SK-N-SH (cell line): Measurements from ENCODE around the gene AP4E1. TPM values are rescaled to one million over a fixed set of nuclear protein-coding genes. Genes with fewer than 3 reads are reported as not detected.

Source experiments
- CTCF ChIA-PET: fragments of 300-600, 350-600 bp; formaldehyde crosslinking; extraction: SDS; loops from one replicate; lab custom pipeline; 2021; lab: Yijun Ruan, JAX
- POLR2A ChIA-PET: fragments of 350-600 bp; sonication (Branson Sonifier 250); formaldehyde crosslinking; extraction: SDS; loops from one replicate; lab custom pipeline; 2020; ENCODE audit warnings: antibody characterized with exemption, inconsistent platforms; lab: Yijun Ruan, JAX
- DNase-seq: peaks from one replicate; pipeline ENCODE4 v3.0.0; 2012
- H2AFZ ChIP-seq: fragments of 200-600 bp; sonication (generic); 2 replicates; pipeline ENCODE4 v1.8.1; 2016; ENCODE audit warnings: antibody characterized with exemption, mild to moderate bottlenecking, low read depth
- H3F3A ChIP-seq: fragments of 200-600 bp; sonication (generic); replicated peaks from 2 replicates; pipeline ENCODE3; 2016; ENCODE audit warnings: antibody characterized with exemption, mild to moderate bottlenecking; ENCODE audit not compliant: insufficient read depth
- H3K27ac ChIP-seq, 2 experiments: fragments of 200-500 bp in 1 of 2; fragments of 200-600 bp in 1 of 2; sonication (Bioruptor generic) in 1 of 2; sonication (generic), shearing (Covaris generic) in 1 of 2; 2 replicates each; pipeline versions ENCODE4 v1.5.1 to v1.6.1; 2014 to 2016; ENCODE audit warnings: low read depth in 2 of 2, inconsistent platforms in 1 of 2, low read length in 1 of 2, mild to moderate bottlenecking in 1 of 2, mixed read lengths in 1 of 2
- H3K27me3 ChIP-seq: fragments of 200-600 bp; sonication (generic), shearing (Covaris generic); 2 replicates; pipeline ENCODE4 v1.6.1; 2016; ENCODE audit warnings: mixed run types; ENCODE audit not compliant: insufficient read depth
- H3K36me3 ChIP-seq, 2 experiments: fragments of 200-500 bp in 1 of 2; fragments of 200-600 bp in 1 of 2; sonication (Bioruptor generic) in 1 of 2; sonication (generic) in 1 of 2; replicated peaks in 1 of 2; 2 replicates each; pipeline versions ENCODE3 to v1.5.1; 2014 to 2016; ENCODE audit warnings: low read length in 1 of 2, mild to moderate bottlenecking in 1 of 2; ENCODE audit not compliant: insufficient read depth in 2 of 2, control insufficient read depth in 1 of 2
- H3K4me1 ChIP-seq, 2 experiments: fragments of 200-500 bp in 1 of 2; fragments of 200-600 bp in 1 of 2; sonication (Bioruptor generic) in 1 of 2; sonication (generic), shearing (Covaris generic) in 1 of 2; 2 replicates each; pipeline versions ENCODE4 v1.5.1 to v1.6.1; 2014 to 2016; ENCODE audit warnings: low read depth in 1 of 2, low read length in 1 of 2, mixed run types in 1 of 2; ENCODE audit not compliant: insufficient read depth in 2 of 2, control insufficient read depth in 1 of 2
- H3K4me2 ChIP-seq: fragments of 200-600 bp; sonication (generic), shearing (Covaris generic); 2 replicates; pipeline ENCODE4 v1.6.1; 2017; ENCODE audit warnings: mixed run types
- H3K4me3 ChIP-seq, 2 experiments: fragments of 200-500 bp in 1 of 2; fragments of 200-600 bp in 1 of 2; sonication (Bioruptor generic) in 1 of 2; sonication (generic), shearing (Covaris generic) in 1 of 2; 2 replicates each; pipeline versions ENCODE4 v1.5.1 to v1.8.1; 2014 to 2016; ENCODE audit warnings: low read depth in 2 of 2, inconsistent platforms in 1 of 2, low read length in 1 of 2, mild to moderate bottlenecking in 1 of 2, mixed read lengths in 1 of 2, moderate library complexity in 1 of 2
- H3K79me2 ChIP-seq: fragments of 200-600 bp; sonication (generic); 2 replicates; pipeline ENCODE4 v1.8.1; 2017; ENCODE audit warnings: mild to moderate bottlenecking; ENCODE audit not compliant: insufficient read depth
- H3K9ac ChIP-seq: fragments of 200-600 bp; sonication (generic); 2 replicates; pipeline ENCODE4 v1.6.1; 2017; ENCODE audit warnings: mixed run types
- H3K9me2 ChIP-seq: fragments of 200-600 bp; sonication (generic); 2 replicates; pipeline ENCODE4 v1.6.1; 2017; ENCODE audit warnings: mixed run types
- H3K9me3 ChIP-seq: fragments of 200-600 bp; sonication (generic); 2 replicates; pipeline ENCODE4 v1.6.1; 2017; ENCODE audit warnings: mixed run types, mild to moderate bottlenecking, moderate library complexity
- H4K20me1 ChIP-seq: fragments of 200-600 bp; sonication (generic); 2 replicates; pipeline ENCODE4 v1.6.1; 2017; ENCODE audit warnings: mild to moderate bottlenecking, mixed run types; ENCODE audit not compliant: insufficient read depth
- EP300 ChIP-seq, 2 experiments: IDR thresholded peaks; 2 replicates each; pipeline versions ENCODE4 v1.4.0 to v1.6.1; 2012; ENCODE audit warnings: borderline replicate concordance in 1 of 2, low read depth in 1 of 2, low read length in 1 of 2
- FOXM1 ChIP-seq: IDR thresholded peaks from 2 replicates; pipeline ENCODE4 v1.4.0; 2012; ENCODE audit warnings: low read depth, mild to moderate bottlenecking
- IRF3 ChIP-seq: fragments of 150-350 bp; IDR thresholded peaks from 2 replicates; pipeline ENCODE4 v1.6.1; 2016; ENCODE audit warnings: mild to moderate bottlenecking, low read depth, low read length
- JUND ChIP-seq: IDR thresholded peaks from 2 replicates; pipeline ENCODE4 v1.4.0; 2012
- NFIC ChIP-seq: IDR thresholded peaks from 2 replicates; pipeline ENCODE4 v1.4.0; 2012; ENCODE audit warnings: borderline replicate concordance
- PBX3 ChIP-seq: IDR thresholded peaks from 2 replicates; pipeline ENCODE4; 2012
- REST ChIP-seq: IDR thresholded peaks from 2 replicates; pipeline ENCODE4 v1.6.1; 2012; ENCODE audit warnings: mild to moderate bottlenecking, low read depth, low read length, moderate library complexity
- RFX5 ChIP-seq: IDR thresholded peaks from 2 replicates; pipeline ENCODE4 v1.6.1; 2012; ENCODE audit warnings: mild to moderate bottlenecking, improper control_type of control experiment, low read length
- RXRA ChIP-seq: IDR thresholded peaks from 2 replicates; pipeline ENCODE4 v1.4.0; 2012; ENCODE audit warnings: low read depth, mild to moderate bottlenecking, borderline replicate concordance
- TAF1 ChIP-seq: IDR thresholded peaks from 2 replicates; pipeline ENCODE4 v1.6.1; 2012; ENCODE audit warnings: low read depth, mild to moderate bottlenecking, low read length, moderate library complexity, borderline replicate concordance
- WGBS: methylation state at CpG from one replicate; pipeline ENCODE4 v1.1.6; 2017; ENCODE audit warnings: low lambda C conversion rate; 5-methylcytosine and 5-hydroxymethylcytosine counted together
- polyA plus RNA-seq, 3 experiments: library from polyadenylated mRNA; depleted of rRNA; stranded (reverse); fragments of >200 nt; gene quantifications; 2 replicates each; pipeline ENCODE4 v1.2.3, GENCODE V29; 2012

Gene AP4E1
- polyA plus RNA-seq, 1 of the 3 experiments (the other 2 are of a cell fraction) = 1.6 TPM

- H3K27ac ChIP-seq = peak overlapping the region in 1 of 2 experiments; percentile 72; a peak in 2 of 4 replicates
- no peaks in the 10 kb centered on the region for H3K9me2 ChIP-seq
- TF ChIP-seq EP300 (IDR thresholded peaks at IDR 0.05; ENCODE audit: borderline replicate concordance in 1 of 2, low read depth in 1 of 2, low read length in 1 of 2) (no peak), REST (no peak), NFIC (no peak), PBX3 (no peak), JUND (no peak), RXRA (no peak), FOXM1 (no peak), TAF1 (no peak), IRF3 (no peak), RFX5 (no peak)
- H3K9ac ChIP-seq = no peak overlapping the region
- 87% methylated on average over 6 of the region's 6 CpGs for WGBS
- no peaks in the 10 kb centered on the region for H3K79me2 ChIP-seq
- H3F3A ChIP-seq = peaks cover 25% of the 10 kb centered on the region
- CTCF ChIA-PET = interaction anchor here (0.6 to 1.3 kb wide), 5 partner anchors 15 to 265 kb away, joined by 3 to 8 read pairs (median 3); no protein-coding TSS in a partner anchor
- H4K20me1 ChIP-seq = no peaks in the 10 kb centered on the region
- H3K4me2 ChIP-seq = no peak overlapping the region
- no peak overlapping the region for H3K4me3 ChIP-seq
- no peaks in the 10 kb centered on the region for H3K9me3 ChIP-seq
- POLR2A ChIA-PET = no interaction called here
- H3K36me3 ChIP-seq = no peaks in the 10 kb centered on the region
- no peak for DNase-seq
- no peaks in the 10 kb centered on the region for H3K27me3 ChIP-seq
- peak overlapping the region; percentile 96; the same call in 1 of the 2 replicates for H2AFZ ChIP-seq
- peaks cover 0 to 24% of the 10 kb centered on the region in 2 experiments; a peak in 2 of 4 replicates for H3K4me1 ChIP-seq
These were observed 27.1 kb upstream of the AP4E1 start for GRCh38 chr15:50881121-50882048.
